ENCODE data around the gene OR8G5.

OR8G5 gene

DNA sequence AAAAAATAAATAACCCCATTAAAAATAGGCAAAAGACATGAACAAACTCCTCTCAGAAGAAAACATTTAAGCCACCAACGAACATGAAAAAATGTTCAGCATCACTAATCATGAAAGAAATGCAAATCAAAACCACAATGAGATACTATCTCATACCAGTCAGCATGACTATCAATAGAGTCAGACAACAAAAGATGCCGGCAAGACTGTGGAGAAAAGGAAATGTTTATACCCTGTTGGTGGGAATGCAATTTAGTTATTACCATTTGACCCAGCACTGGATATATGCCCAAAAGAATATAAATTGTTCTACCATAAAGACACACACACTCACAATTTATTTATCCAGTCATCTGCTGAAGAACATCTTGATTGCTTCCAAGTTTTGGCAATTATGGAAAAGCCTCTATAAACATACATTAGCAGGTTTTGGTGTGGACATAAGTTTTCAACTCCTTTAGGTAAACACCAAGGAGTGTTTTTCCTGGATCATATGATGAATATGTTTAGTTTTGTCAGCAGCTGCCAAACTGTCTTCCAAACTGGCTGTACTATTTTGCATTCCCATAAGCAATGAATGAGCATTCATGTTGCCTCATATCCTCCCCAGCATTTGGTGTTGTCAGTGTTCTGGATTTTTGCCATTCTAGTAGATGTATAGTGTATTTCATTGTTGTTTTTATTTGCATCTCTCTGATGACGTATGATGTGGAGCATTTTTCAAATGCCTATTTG is 29.6 kb downstream of the OR8G5 start:
- DNase-seq (ENCODE audit: low read depth, low spot score), result no peak

DNA sequence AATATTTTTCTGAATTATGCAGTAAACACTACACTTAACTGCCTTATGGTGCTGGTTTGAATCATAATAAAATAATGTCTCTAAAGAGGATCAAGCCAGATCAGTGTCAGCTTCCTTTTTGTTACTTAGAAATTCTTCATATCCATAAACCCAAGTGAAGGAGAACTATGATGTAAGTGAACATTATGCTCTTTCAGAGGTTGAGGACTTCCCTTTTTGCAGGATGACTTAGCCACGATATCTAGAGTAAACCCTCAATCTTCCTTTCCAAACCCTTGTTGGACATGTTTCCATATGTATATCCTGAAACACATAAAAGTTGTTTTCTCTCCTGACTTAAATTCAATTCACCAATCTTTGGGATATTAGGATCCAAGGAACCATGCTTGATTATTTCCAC is 38.5 kb downstream of the OR8G5 start:
- DNase-seq (ENCODE audit: low read depth, low spot score), result no peak

DNA sequence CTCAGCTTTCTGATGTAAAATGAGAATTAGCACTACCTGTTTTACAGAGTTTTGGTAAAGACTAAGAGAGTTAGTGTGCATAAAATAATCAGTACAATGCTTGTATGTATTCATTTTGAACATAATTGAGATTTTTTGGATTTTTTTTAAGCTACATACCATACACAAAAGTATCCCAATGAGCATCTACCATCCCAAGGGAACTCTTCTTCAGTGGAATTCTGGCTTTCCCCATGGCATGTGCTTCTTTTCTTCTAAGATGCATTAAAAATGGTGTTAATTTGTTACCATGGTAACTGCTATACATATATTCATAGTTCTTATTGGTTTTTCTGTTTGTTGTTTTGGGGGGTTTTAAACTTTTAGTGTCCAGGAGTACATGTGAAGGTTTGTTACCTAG is 39.8 kb downstream of the OR8G5 start:
- no peak for DNase-seq (ENCODE audit: low read depth, low spot score)

DNA sequence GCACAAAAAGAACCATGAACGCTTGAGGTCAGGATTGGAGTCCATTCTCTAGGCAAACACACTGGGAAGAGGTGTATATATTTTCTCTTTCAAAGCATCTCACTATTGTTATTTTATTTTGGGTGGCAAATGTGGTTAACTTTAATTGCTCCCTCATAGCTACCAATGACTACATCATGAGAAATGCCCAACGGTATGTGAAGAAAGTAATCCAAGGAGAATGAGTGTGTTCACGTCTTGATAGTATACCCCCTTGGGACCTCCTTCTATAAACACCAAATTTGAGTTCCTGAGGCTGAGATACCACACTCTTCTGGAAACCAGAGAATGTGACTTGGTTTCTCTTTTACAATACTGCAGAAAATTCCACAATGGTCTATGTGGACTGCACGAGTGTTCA is 41.7 kb downstream of the OR8G5 start:
- no peak for DNase-seq (ENCODE audit: low read depth, low spot score)

DNA sequence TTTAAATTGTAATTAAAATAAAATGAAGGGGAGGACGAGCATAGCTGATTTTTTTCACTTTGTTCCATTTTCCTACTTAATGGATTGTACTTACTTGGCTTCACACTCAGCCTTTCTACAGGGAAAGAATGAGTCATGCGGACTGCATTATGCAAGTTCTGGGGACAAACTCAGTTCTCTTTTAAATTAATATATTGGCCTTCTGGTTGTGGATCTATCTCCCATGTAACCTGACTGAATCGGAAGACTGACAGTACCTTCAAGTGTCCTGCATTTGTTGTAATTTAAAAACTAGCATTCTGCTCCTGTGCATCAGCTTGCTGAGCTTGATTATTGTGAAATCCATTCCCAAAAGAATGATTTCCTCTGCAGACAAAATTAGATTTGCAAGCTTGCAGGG is 45.4 kb downstream of the OR8G5 start:
- no peak for DNase-seq (ENCODE audit: low read depth, low spot score)

DNA sequence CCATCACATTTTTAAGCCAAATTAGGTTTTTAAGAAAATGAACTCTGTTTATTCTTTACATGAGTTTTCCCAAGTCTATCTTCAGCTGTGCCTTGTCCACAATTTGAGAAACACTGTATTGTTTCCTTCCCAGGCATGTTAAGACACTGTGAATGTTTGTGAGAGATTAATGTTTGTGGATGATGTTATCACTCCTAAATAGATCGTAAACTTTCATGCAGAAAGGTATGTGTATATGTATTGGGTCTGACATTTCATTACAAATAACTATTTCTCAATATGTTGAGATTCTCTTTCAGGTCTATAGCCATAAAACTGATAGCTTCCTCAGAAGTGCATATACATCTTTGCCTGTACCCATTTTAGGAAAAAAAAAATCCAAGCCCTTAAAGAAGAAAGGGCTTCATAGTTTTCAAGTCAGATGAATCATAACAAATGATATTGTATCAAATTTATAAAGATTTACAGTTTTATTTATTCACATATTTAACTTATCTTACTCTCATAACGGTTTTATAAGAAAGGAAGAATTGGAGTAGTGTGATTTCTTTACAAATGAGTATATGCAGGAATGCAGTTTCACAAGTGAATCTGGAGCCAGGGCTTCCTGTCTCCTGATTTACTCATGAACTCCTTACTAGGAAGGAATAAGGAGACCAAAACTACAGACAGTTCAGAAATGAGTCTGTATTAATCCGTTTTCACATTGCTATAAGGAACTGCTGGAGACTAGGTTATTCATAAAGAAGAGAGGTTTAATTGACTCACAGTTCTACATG is 46.4 kb downstream of the OR8G5 start:
- no peak for DNase-seq (ENCODE audit: low read depth, low spot score)

DNA sequence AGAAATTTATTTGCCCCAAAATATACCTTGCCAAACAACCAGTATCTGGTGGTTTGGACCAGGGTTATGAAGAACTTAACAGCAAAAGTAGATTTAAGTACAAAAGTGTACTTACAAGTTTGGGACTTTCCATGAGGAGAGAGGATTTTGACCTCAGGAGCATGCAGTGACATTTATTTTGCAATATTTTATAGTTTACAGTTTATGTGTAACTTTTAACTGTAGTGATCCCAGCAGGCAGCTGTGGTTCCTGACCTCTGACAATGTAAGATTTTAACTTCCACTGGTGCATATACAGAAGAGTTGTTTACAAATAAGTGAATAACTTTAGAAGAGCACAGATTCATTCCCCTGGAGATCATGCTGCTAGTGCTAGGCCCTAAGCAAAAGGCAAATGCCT is 50.9 kb downstream of the OR8G5 start:
- no peak for DNase-seq (ENCODE audit: low read depth, low spot score)

DNA sequence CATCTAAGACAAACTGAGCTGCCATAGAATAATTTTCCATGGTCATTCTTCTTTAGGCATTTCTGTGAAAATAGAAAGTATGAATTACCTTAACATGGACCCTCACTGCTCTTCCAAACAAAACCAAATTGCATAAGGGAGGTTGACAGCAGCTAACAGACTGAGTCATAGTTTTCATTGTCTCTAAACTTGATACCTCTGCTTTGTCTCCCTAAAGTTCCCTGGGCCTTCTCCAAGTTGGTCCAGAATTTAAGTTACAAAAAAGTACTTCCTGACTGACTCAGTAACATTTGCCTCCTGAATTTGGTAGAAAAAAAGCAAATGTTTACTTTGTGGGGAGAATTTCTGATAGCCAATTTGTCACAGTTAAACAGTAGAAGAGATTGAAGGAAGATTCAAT is 54.5 kb downstream of the OR8G5 start:
- no peak for DNase-seq (ENCODE audit: low read depth, low spot score)

DNA sequence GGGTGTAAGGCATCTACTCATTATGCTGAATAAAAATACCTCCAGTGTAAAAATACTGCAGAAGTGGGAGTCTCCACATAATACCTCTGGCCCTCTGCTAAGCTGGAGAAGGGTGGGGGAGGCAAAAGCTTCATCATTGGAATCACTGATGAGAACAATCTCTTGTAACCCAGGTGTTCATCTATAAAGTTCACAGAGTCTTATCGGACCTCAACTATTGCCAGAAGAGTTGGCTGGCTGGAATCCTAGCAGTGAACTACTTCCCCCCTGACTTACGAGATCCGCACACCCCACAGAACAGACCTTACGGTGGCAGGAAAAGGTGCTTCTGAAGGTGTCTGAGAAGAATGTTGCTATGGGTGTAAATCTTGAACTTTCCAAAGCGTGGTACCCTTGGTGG is 55.1 kb downstream of the OR8G5 start:
- no peak for DNase-seq (ENCODE audit: low read depth, low spot score)

DNA sequence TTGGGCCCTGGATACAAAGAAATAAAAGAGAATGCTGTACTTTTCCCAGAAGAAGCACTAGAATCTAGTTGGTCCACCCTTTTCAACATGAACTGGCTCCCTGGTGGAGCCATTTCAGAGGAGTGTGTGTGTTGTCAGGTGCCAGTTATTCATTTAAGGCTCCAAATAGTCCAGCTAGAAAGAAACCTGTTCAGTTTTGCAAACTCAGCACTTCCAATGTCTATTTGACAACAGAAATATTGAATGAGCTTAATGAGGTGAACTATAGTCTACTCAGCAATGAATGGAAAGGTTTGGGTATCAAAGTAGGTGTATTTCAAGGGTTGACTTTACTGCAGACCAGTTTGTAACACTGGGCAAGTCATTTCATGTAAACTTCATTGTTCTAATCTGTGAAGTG is 55.5 kb downstream of the OR8G5 start:
- DNase-seq (ENCODE audit: low read depth, low spot score), result no peak

DNA sequence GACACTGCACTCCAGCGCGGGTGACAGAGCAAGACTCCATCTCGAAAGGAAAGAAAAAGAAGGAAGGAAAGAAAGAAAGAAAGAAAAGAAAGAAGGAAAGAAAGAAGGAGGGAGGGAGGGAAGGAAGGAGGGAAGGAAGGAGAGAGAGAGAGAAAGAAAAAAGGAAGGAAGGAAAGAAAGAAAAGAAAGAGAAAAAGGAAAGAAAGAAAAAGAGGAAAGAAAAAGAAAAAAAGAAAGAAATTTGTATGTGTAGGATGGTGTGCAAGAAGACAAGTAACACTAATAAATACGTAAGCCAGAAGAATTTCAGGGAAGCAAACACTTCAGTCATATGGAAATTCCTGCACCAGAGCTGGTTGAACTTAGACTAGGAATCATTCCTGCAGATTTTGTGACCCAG is 57.0 kb downstream of the OR8G5 start:
- no peak for DNase-seq (ENCODE audit: low read depth, low spot score)

DNA sequence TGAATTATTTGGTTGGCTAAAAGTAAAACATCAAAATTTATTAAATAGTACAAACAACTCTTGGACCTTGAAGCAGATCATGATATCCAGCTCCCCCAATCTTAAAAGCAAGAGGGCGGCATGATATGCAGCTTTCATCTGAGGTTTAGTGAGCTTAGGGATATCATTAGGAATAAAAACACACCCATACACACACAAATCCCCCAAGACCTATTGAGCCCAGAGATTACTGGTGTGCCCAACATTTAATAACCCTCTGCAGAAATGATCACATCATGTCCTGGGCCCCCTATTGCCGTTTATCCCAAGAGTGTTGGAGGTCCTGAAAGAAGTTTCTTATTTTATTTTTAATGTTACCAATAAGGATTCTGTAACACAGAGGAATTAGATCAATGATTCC is 57.7 kb downstream of the OR8G5 start, which contains the start of gene OR8D1:
TSS of gene OR8D1 (minus strand) at position 101 of the 400 bp plus-strand sequence. CDS start 3,183 bp downstream, outside the sequence.
- DNase-seq (ENCODE audit: low read depth, low spot score), result no peak

DNA sequence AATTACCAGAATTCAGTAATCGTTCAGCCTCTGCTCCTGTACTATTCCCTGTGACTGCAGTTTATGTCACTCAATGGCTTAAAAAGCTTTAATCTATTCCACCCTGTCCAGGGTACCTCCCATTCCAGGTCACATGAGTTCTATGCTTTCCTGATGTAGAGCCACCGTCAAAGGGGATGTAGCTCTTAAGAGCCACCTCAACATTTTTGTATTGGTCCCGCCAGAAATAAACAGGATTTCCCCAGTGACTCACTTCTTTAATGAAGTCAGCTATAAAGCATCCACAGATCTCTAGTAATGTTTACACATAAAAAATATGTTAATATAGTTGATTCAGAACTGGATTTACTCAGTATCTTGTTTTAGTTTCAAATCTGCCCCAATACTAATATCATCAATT is 58.9 kb downstream of the OR8G5 start:
- DNase-seq (ENCODE audit: low read depth, low spot score), result no peak

Data from brain pericyte (primary cell).